Measurements from ENCODE around the gene PYCARD. TPM values are rescaled to one million over a fixed set of nuclear protein-coding genes. Genes with fewer than 3 reads are reported as not detected.
"Not testable (repeated sequence)": the region's sequence is repeated elsewhere in the genome, so short reads cannot be mapped to it uniquely, and the experiment has no call there.

Gene PYCARD
- total RNA-seq, 1 experiment from 2014 or later = 29.8 TPM

DNA sequence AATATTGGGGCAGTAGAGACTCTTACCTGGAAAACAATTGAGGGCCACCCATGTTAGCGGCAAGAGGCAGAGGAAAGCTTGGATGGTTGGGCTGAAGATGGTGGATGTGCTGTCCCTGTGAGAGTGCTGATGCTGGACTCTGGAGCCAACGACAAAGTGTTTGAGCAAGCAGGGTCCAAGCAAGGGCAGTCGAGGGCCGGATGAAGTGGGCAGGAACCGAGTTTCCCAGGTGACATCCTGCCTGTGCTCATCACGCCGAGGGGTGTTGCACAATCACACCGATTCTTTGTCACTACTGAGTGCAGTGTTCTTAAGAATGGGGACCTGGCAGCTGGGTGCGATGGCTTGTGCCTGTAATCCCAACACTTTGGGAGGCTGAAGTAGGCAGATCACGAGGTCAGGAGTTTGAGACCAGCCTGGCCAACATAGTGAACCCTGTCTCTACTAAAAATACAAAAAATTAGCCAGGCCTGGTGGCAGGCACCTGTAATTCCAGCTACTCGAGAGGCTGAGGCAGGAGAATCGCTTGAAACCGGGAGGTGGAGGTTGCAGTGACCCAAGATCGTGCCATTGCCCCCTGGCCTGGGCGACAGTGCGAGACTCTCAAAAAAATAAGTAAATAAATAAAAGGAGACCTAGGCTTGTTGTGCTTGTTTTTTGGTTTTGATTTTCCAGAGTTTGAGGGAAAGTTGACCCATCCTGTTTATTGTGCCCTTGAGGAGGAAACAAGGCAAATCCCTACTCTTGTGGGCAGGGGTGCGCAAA is 6.1 kb downstream of the PYCARD start:
- Histone ChIP-seq H3K9me3 (ENCODE audit: low read length) (no peaks in the 10 kb centered on the region), H3K9me2 (replicated peaks; ENCODE audit: low read length) (no peaks in the 10 kb centered on the region), H4K20me1 (ENCODE audit: low read length) (peaks cover 27% of the 10 kb centered on the region), H3K27ac (ENCODE audit: low read length) (no peak overlapping the region), H3K4me1 (ENCODE audit: insufficient read depth, low read length) (peaks cover 12% of the 10 kb centered on the region; the same call in 1 of the 2 replicates), H3K4me3 (ENCODE audit: low read length) (no peak overlapping the region), H3K4me2 (ENCODE audit: low read length) (no peak overlapping the region), H3K9ac (ENCODE audit: low read length) (no peak overlapping the region), H3K79me2 (ENCODE audit: low read length) (no peaks in the 10 kb centered on the region), H3F3A (ENCODE audit: low read length, unreplicated experiment) (no peaks in the 10 kb centered on the region), H3K27me3 (ENCODE audit: low read length) (no peaks in the 10 kb centered on the region), H3K36me3 (ENCODE audit: low read depth, low read length) (peaks cover 33% of the 10 kb centered on the region), H2AFZ (ENCODE audit: low read length) (no peak overlapping the region)
- no TSS peak for BruUV-seq (replicated peaks)
- TF ChIP-seq EZH2phosphoT487 (IDR thresholded peaks at IDR 0.05; ENCODE audit: borderline replicate concordance, low read length) (no peak), EZH2 (IDR thresholded peaks at IDR 0.05; ENCODE audit: low read length, unreplicated experiment) (no peak)
- TF ChIP-seq, protein P1, sequence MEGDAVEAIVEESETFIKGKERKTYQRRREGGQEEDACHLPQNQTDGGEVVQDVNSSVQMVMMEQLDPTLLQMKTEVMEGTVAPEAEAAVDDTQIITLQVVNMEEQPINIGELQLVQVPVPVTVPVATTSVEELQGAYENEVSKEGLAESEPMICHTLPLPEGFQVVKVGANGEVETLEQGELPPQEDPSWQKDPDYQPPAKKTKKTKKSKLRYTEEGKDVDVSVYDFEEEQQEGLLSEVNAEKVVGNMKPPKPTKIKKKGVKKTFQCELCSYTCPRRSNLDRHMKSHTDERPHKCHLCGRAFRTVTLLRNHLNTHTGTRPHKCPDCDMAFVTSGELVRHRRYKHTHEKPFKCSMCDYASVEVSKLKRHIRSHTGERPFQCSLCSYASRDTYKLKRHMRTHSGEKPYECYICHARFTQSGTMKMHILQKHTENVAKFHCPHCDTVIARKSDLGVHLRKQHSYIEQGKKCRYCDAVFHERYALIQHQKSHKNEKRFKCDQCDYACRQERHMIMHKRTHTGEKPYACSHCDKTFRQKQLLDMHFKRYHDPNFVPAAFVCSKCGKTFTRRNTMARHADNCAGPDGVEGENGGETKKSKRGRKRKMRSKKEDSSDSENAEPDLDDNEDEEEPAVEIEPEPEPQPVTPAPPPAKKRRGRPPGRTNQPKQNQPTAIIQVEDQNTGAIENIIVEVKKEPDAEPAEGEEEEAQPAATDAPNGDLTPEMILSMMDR (conservative IDR thresholded peaks at IDR 0.05; ENCODE audit: low read depth, low read length) = no peak
- ATAC-seq = no peak
- POLR2A ChIA-PET (ENCODE audit: unreplicated experiment) = no interaction called here
- no peak for DNase-seq
- CTCF ChIA-PET = no interaction called here
- intact Hi-C loops (cut with micrococcal nuclease) = no loop called here

- intact Hi-C loops (cut with micrococcal nuclease); DNase-seq; POLR2A ChIA-PET (ENCODE audit: unreplicated experiment): not testable (repeated sequence)
Observed at GRCh38 chr16:31195861-31196260, 6.7 kb downstream of the PYCARD start.

DNA sequence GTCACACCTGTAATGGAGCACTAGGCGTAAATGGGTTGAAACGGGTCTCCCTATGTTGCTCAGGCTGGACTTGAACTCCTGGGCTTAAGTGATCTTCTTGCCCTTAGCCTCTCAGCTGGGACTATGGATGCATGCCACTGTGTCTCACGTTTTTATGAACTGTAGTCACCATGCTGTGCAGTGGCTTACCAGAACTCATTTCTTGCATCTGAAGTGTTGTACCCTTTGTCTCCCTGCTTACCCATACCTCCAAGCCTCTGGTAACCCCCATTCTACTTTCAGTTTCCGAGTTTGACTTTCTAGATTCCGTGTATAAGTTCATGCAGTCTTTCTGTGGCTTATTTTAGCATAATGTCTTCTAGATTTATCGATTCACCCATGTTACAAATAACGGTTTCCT is 7.7 kb downstream of the PYCARD start:
- peaks cover 38% of the 10 kb centered on the region for H4K20me1 ChIP-seq (ENCODE audit: low read length)
- no peak overlapping the region for H3K4me3 ChIP-seq (ENCODE audit: low read length)
- H3K79me2 ChIP-seq (ENCODE audit: low read length) = no peaks in the 10 kb centered on the region
- no peak overlapping the region for H3K4me2 ChIP-seq (ENCODE audit: low read length)
- DNase-seq (no peak), ATAC-seq (no peak)
- no peaks in the 10 kb centered on the region for H3K9me2 ChIP-seq (replicated peaks; ENCODE audit: low read length)
- H2AFZ ChIP-seq (ENCODE audit: low read length) = no peak overlapping the region
- POLR2A ChIA-PET (ENCODE audit: unreplicated experiment) = no interaction called here
- H3K9ac ChIP-seq (ENCODE audit: low read length) = no peak overlapping the region
- no TSS peak for BruUV-seq (replicated peaks)
- TF ChIP-seq EZH2phosphoT487 (IDR thresholded peaks at IDR 0.05; ENCODE audit: borderline replicate concordance, low read length) (no peak), EZH2 (IDR thresholded peaks at IDR 0.05; ENCODE audit: low read length, unreplicated experiment) (no peak)
- TF ChIP-seq, protein P1 (conservative IDR thresholded peaks at IDR 0.05; ENCODE audit: low read depth, low read length) = no peak
- H3K27ac ChIP-seq (ENCODE audit: low read length) = no peak overlapping the region
- CTCF ChIA-PET = no interaction called here
- no peaks in the 10 kb centered on the region for H3K9me3 ChIP-seq (ENCODE audit: low read length)
- no peaks in the 10 kb centered on the region for H3K27me3 ChIP-seq (ENCODE audit: low read length)
- no peaks in the 10 kb centered on the region for H3F3A ChIP-seq (ENCODE audit: low read length, unreplicated experiment)
- intact Hi-C loops (cut with micrococcal nuclease) = no loop called here
- H3K4me1 ChIP-seq (ENCODE audit: insufficient read depth, low read length) = no peaks in the 10 kb centered on the region
- H3K36me3 ChIP-seq (ENCODE audit: low read depth, low read length) = peaks cover 49% of the 10 kb centered on the region

More at GRCh38 chr16:31195861-31196260, 6.7 kb downstream of the PYCARD start:
- H3K9me2 ChIP-seq (replicated peaks; ENCODE audit: low read length); H3K9ac ChIP-seq (ENCODE audit: low read length); H3K27ac ChIP-seq (ENCODE audit: low read length); H3K4me2 ChIP-seq (ENCODE audit: low read length); H2AFZ ChIP-seq (ENCODE audit: low read length); BruUV-seq (replicated peaks); ATAC-seq; H3F3A ChIP-seq (ENCODE audit: low read length, unreplicated experiment); CTCF ChIA-PET; H3K4me3 ChIP-seq (ENCODE audit: low read length); H3K9me3 ChIP-seq (ENCODE audit: low read length); H3K27me3 ChIP-seq (ENCODE audit: low read length); H3K4me1 ChIP-seq (ENCODE audit: insufficient read depth, low read length); H3K79me2 ChIP-seq (ENCODE audit: low read length): not testable (repeated sequence)
- Histone ChIP-seq H4K20me1 (ENCODE audit: low read length) (peaks cover 28% of the 10 kb centered on the region), H3K36me3 (ENCODE audit: low read depth, low read length) (peaks cover 39% of the 10 kb centered on the region)
